RWPE1 (cell line): ENCODE measurements around the gene FMN2.

Experiments used
- CTCF ChIA-PET: fragments of 350-600 bp; sonication (Branson Sonifier 250); formaldehyde crosslinking; extraction: SDS; loops from one replicate; lab custom pipeline; 2021; lab: Yijun Ruan, JAX
- POLR2A ChIA-PET: fragments of 400-600 bp; formaldehyde crosslinking; extraction: SDS; loops from one replicate; lab custom pipeline; 2020; ENCODE audit warnings: antibody characterized with exemption; ENCODE audit not compliant: low non-redundant PET; lab: Yijun Ruan, JAX
- DNase-seq: peaks from one replicate; pipeline ENCODE4 v3.0.0; 2012; ENCODE audit warnings: low spot score
- H3K27ac ChIP-seq: fragments of 450-650 bp; 2 replicates; pipeline ENCODE4 v1.5.1; 2017
- CTCF ChIP-seq: fragments of 450-650 bp; conservative IDR thresholded peaks from 2 replicates; pipeline ENCODE4 v1.5.1; 2017; ENCODE audit warnings: low read depth, mild to moderate bottlenecking

FMN2 gene

DNA sequence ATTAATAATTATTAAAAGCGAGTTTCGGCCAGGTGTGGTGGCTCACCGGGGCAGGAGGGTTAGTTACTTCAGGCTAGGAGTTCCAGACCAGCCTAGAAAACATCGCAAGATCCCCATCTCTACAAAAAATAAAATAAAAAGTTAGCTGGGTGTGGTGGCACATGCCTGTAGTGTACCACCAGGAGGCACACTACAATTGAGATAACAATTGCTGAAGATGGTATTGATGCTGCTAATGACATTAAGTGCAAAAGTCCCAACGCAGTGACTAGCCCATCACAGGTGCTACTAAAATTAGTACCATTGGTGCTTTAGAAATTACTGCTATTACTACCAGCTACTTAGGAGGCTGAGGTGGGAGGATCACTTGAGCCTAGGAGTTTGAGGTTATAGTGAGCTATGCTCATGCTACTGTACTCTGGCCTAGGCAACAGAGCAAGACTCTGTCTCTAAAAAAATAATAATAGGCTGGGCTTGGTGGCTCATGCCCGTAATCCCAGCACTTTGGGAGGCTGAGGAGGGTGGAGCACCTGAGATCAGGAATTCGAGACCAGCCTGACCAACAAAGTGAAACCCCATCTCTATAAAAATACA, 363.6 kb downstream of the FMN2 start:
- ChIA-PET POLR2A (no interaction called here), CTCF (interaction anchor here (0.6 kb wide), 1 partner anchor 14 kb away, joined by 4 read pairs; no protein-coding TSS in a partner anchor)
- TF ChIP-seq CTCF, result no peak
- no peak for DNase-seq
- no peak overlapping the region for H3K27ac ChIP-seq

- TF ChIP-seq CTCF, result no peak
- DNase-seq, result no peak
- no peak overlapping the region for H3K27ac ChIP-seq
- POLR2A ChIA-PET, result no interaction called here
- CTCF ChIA-PET, result interaction anchor here (0.5 kb wide), 1 partner anchor 12 kb away, joined by 3 read pairs; no protein-coding TSS in a partner anchor
Measured at GRCh38 chr1:240457203-240457602, 365.5 kb downstream of the FMN2 start.

- no peak for TF ChIP-seq CTCF
- H3K27ac ChIP-seq, result no peak overlapping the region
- ChIA-PET CTCF (no interaction called here), POLR2A (no interaction called here)
- DNase-seq, result no peak
Measured at GRCh38 chr1:240462277-240462676, 370.6 kb downstream of the FMN2 start.

DNA sequence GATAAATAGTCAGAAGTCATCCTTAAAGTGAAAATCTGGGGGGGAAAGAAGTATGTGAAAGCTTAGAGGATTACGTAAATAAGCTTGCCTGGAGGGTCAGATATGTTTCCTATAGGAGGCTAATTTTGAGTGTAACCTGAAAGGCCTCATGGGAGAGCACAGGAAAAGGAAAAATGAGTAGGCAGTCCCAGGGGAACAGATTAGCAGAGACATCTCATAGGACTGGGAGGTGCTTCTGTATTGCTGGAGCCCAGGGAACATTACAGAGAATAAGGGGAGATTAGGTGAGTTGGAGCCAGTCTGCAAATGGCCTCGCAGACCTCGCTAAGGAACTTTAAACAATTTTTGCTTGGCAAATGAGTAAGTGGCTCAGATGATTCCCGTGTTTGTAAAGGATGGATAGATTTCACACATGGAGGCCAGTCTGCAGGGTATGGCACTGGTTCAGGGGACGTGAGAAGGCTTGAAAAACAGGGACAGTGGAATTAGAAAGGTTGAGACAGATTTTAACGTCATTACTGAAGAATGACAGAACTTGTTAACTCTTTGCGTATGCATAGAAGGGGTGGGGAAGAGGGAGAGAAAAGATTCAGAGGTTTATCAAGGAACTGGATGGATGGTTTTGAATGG, 371.2 kb downstream of the FMN2 start:
- DNase-seq, result no peak
- no peak for TF ChIP-seq CTCF
- CTCF ChIA-PET, result no interaction called here
- POLR2A ChIA-PET, result no interaction called here
- H3K27ac ChIP-seq, result no peak overlapping the region

DNA sequence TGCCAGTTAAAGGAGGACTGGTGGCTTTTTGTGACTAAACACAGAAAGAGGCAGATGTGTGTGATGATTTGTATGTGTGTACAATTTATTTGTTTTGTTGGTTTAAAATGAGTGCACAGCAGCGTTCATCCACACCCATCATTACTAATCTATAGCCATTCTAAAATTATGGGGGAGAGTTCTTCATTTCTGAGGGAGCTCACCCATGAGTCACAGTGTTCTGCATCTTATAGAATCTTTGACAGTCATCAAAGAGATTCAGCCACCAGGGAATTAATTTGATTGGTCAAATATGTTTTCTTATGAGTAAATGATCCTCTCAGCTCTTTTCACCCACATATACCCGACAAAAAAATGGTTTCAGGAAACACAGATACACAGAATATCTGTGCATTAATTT, 372.4 kb downstream of the FMN2 start:
- CTCF ChIA-PET, result interaction anchor here (0.7 kb wide), 2 partner anchors 18 to 193 kb away, joined by 3 read pairs; no protein-coding TSS in a partner anchor
- peak; percentile 18 for DNase-seq

GRCh38 chr1:240465531-240465940, 373.9 kb downstream of the FMN2 start:
- CTCF ChIA-PET, result no interaction called here
- POLR2A ChIA-PET, result no interaction called here
- no peak overlapping the region for H3K27ac ChIP-seq
- DNase-seq, result no peak
- no peak for TF ChIP-seq CTCF

More for the DNA sequence above, 372.4 kb downstream of the FMN2 start:
- no peak overlapping the region for H3K27ac ChIP-seq
- POLR2A ChIA-PET, result no interaction called here
- TF ChIP-seq CTCF, result no peak
